ENCODE results near the gene PAWR. TPM values are rescaled to one million over a fixed set of nuclear protein-coding genes. Genes with fewer than 3 reads are reported as not detected.

PAWR gene
- total RNA-seq, 1 experiment from 2014 or later = 106 TPM

DNA sequence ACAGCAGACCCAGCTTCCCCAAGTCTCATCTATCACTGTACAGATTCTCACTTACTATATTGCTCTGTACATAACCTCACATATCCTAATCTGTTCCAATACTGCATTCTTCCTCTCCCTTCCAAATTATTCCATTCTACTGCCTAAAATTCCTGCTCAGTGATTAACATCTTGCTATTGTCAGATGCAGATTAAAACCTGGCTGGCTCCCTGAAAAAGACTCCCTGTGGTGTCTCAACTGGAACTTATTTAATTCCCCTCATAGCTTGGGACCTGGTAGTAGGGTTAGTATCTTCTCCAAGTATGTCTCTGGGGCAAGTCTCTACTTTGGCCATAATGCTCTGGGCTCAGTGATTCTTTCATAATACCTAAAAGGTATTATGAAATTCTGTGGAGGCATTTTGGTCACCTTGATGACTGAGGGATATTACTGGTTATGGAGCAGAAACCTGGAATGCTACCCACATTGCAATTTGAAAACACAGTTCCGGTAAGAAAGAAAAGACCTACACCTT is 55.8 kb downstream of the PAWR start:
- Histone ChIP-seq H3K79me2 (ENCODE audit: insufficient read depth, low read length) (peaks cover 59% of the 10 kb centered on the region), H3K4me2 (ENCODE audit: low read length) (no peak overlapping the region), H3K27me3 (ENCODE audit: insufficient read depth, low read length) (no peaks in the 10 kb centered on the region), H3K4me3 (replicated peaks in 1 of 2; ENCODE audit: low read depth in 1 of 2, low read length in 2 of 2) (no peak overlapping the region), H2AFZ (ENCODE audit: low read depth, low read length, poor library complexity, severe bottlenecking) (no peak overlapping the region), H3K4me1 (ENCODE audit: control insufficient read depth in 1 of 2, insufficient read depth in 2 of 2, low read length in 2 of 2) (no peaks in the 10 kb centered on the region), H4K20me1 (ENCODE audit: insufficient read depth) (no peaks in the 10 kb centered on the region), H3K9me2 (ENCODE audit: insufficient read depth) (no peaks in the 10 kb centered on the region), H3K27ac (ENCODE audit: low read depth, low read length) (no peak overlapping the region), H3K36me3 (ENCODE audit: control insufficient read depth in 1 of 2, insufficient read depth in 2 of 2, low read length in 2 of 2) (no peaks in the 10 kb centered on the region), H3K9me3 (ENCODE audit: control insufficient read depth in 1 of 2, insufficient read depth in 1 of 2, low read depth in 1 of 2, low read length in 2 of 2) (no peaks in the 10 kb centered on the region), H3K9ac (ENCODE audit: low read length) (no peak overlapping the region)
- ChIA-PET POLR2A (no interaction called here), RAD21 (ENCODE audit: low non-redundant PET in 1 of 2, low total read pairs in 2 of 2, uncharacterized antibody in 2 of 2, unreplicated experiment in 2 of 2) (no interaction called here), CTCF (no interaction called here)
- DNase-seq (ENCODE audit: low read depth, low spot score) = no peak
- no TSS peak for BruUV-seq (replicated peaks)
- no peak for TF ChIP-seq ZNF274 (IDR thresholded peaks at IDR 0.05; ENCODE audit: low read depth, low read length)
- no peak for TF ChIP-seq POLR2A (IDR thresholded peaks at IDR 0.05; ENCODE audit: borderline replicate concordance, extremely low read depth, insufficient read depth, insufficient read length)
- no peak for TF ChIP-seq EGR1 (IDR thresholded peaks at IDR 0.05; ENCODE audit: low read depth)
- TF ChIP-seq, protein P1, sequence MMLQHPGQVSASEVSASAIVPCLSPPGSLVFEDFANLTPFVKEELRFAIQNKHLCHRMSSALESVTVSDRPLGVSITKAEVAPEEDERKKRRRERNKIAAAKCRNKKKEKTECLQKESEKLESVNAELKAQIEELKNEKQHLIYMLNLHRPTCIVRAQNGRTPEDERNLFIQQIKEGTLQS (IDR thresholded peaks at IDR 0.05) = no peak
- no peak for TF ChIP-seq SRF (IDR thresholded peaks at IDR 0.05; ENCODE audit: low read depth)
- ATAC-seq = no peak
- intact Hi-C loops (cut with micrococcal nuclease) = no loop called here

DNA sequence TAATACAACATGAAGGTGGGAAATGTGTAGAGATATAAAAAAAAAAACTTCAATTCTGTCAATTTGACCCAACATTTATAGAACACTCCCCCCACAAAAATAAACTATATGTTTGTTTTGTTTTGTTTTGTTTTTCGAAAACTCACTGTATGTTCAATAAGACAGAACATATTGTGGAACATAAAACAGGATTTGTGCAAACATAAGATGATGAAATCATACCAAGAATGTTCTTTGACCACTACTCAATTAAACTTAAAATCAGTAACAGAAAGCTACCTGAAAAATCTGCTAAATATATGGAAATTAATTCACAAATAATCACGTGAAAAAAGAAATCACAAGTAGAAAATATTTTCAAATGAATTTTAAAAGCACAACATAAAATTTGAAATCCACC is 61.2 kb downstream of the PAWR start:
- no peak for DNase-seq (ENCODE audit: low read depth, low spot score)
- H3K4me2 ChIP-seq (ENCODE audit: low read length) = no peak overlapping the region

More for the DNA sequence above, 61.2 kb downstream of the PAWR start:
- Histone ChIP-seq H4K20me1 (ENCODE audit: insufficient read depth) (peaks cover 3% of the 10 kb centered on the region; the same call in 1 of the 2 replicates), H2AFZ (ENCODE audit: low read depth, low read length, poor library complexity, severe bottlenecking) (no peak overlapping the region), H3K36me3 (ENCODE audit: control insufficient read depth in 1 of 2, insufficient read depth in 2 of 2, low read length in 2 of 2) (no peaks in the 10 kb centered on the region), H3K79me2 (ENCODE audit: insufficient read depth, low read length) (peaks cover 52% of the 10 kb centered on the region), H3K9me3 (ENCODE audit: control insufficient read depth in 1 of 2, insufficient read depth in 1 of 2, low read depth in 1 of 2, low read length in 2 of 2) (no peaks in the 10 kb centered on the region), H3K27ac (ENCODE audit: low read depth, low read length) (no peak overlapping the region), H3K9ac (ENCODE audit: low read length) (no peak overlapping the region), H3K4me3 (replicated peaks in 1 of 2; ENCODE audit: low read depth in 1 of 2, low read length in 2 of 2) (no peak overlapping the region), H3K9me2 (ENCODE audit: insufficient read depth) (no peaks in the 10 kb centered on the region), H3K4me1 (ENCODE audit: control insufficient read depth in 1 of 2, insufficient read depth in 2 of 2, low read length in 2 of 2) (no peaks in the 10 kb centered on the region), H3K27me3 (ENCODE audit: insufficient read depth, low read length) (no peaks in the 10 kb centered on the region)
- ChIA-PET POLR2A (no interaction called here), CTCF (no interaction called here), RAD21 (ENCODE audit: low non-redundant PET in 1 of 2, low total read pairs in 2 of 2, uncharacterized antibody in 2 of 2, unreplicated experiment in 2 of 2) (no interaction called here)
- TF ChIP-seq, protein P2, sequence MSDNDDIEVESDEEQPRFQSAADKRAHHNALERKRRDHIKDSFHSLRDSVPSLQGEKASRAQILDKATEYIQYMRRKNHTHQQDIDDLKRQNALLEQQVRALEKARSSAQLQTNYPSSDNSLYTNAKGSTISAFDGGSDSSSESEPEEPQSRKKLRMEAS (IDR thresholded peaks at IDR 0.05) = no peak
- TF ChIP-seq ELF1 (IDR thresholded peaks at IDR 0.05; ENCODE audit: borderline replicate concordance, low read depth) = no peak
- TF ChIP-seq POLR2AphosphoS5 (IDR thresholded peaks at IDR 0.05; ENCODE audit: low read depth, low read length) = no peak
- TF ChIP-seq, protein P3, sequence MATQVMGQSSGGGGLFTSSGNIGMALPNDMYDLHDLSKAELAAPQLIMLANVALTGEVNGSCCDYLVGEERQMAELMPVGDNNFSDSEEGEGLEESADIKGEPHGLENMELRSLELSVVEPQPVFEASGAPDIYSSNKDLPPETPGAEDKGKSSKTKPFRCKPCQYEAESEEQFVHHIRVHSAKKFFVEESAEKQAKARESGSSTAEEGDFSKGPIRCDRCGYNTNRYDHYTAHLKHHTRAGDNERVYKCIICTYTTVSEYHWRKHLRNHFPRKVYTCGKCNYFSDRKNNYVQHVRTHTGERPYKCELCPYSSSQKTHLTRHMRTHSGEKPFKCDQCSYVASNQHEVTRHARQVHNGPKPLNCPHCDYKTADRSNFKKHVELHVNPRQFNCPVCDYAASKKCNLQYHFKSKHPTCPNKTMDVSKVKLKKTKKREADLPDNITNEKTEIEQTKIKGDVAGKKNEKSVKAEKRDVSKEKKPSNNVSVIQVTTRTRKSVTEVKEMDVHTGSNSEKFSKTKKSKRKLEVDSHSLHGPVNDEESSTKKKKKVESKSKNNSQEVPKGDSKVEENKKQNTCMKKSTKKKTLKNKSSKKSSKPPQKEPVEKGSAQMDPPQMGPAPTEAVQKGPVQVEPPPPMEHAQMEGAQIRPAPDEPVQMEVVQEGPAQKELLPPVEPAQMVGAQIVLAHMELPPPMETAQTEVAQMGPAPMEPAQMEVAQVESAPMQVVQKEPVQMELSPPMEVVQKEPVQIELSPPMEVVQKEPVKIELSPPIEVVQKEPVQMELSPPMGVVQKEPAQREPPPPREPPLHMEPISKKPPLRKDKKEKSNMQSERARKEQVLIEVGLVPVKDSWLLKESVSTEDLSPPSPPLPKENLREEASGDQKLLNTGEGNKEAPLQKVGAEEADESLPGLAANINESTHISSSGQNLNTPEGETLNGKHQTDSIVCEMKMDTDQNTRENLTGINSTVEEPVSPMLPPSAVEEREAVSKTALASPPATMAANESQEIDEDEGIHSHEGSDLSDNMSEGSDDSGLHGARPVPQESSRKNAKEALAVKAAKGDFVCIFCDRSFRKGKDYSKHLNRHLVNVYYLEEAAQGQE (IDR thresholded peaks at IDR 0.05; ENCODE audit: low read depth) = no peak
- no peak for TF ChIP-seq SIN3A (IDR thresholded peaks at IDR 0.05; ENCODE audit: low read depth)
- no peak for TF ChIP-seq SP1 (IDR thresholded peaks at IDR 0.05; ENCODE audit: low read depth)
- no peak for TF ChIP-seq YY1 (IDR thresholded peaks at IDR 0.05; ENCODE audit: extremely low read depth, insufficient replicate concordance, low read depth, low read length)
- no peak for TF ChIP-seq FOSL1 (IDR thresholded peaks at IDR 0.05; ENCODE audit: low read depth)
- no peak for TF ChIP-seq CEBPB (IDR thresholded peaks at IDR 0.05; ENCODE audit: low read depth)
- no peak for ATAC-seq
- intact Hi-C loops (cut with micrococcal nuclease) = no loop called here
- BruUV-seq (replicated peaks) = no TSS peak
